ENCODE data around the gene PLCG2.

The PLCG2 gene

DNA sequence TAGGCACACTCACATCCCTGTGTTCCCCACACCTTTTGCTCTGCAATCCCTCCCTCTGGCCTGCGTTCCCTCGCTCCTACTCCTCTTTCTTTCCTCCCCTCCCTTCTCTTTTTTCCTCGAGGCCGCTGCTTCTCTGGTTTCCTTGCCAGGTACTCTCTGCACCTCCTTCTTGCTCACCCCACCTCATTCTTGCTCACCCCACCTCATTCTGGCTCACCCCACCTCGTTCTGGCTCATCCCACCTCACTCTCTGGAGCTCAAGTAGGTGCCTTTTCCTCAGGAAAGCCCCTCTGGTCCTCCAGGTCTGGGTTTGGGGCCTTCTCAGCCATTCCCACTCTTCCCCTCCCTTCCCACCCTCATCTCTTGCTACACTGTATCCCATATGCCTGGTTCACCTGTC, 103.5 kb downstream of the PLCG2 start:
- DNase-seq: no peak

DNA sequence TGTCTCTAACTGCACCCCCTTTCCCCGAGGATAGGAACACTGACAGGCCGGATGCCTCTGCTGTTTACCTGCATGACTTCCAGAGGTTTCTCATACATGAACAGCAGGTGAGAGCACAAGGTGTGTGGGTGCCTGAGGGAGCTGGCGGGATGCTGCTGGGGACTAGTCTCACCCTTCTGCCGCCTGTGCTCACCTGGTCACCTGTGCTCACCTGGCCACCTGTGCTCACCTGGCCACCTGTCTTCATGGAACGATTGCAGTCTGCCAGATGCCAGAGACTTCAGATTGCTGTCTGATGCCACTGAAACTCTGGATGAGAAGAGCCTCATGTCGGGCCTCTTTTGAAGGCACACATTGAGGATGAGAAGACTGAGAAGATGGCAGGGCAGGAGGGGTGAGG, 104.1 kb downstream of the PLCG2 start:
- DNase-seq: no peak

- no peak for DNase-seq
Observed at GRCh38 chr16:81885976-81886586, 107.0 kb downstream of the PLCG2 start.

- no peak for DNase-seq
Observed at GRCh38 chr16:81888520-81889394, 109.7 kb downstream of the PLCG2 start.

DNA sequence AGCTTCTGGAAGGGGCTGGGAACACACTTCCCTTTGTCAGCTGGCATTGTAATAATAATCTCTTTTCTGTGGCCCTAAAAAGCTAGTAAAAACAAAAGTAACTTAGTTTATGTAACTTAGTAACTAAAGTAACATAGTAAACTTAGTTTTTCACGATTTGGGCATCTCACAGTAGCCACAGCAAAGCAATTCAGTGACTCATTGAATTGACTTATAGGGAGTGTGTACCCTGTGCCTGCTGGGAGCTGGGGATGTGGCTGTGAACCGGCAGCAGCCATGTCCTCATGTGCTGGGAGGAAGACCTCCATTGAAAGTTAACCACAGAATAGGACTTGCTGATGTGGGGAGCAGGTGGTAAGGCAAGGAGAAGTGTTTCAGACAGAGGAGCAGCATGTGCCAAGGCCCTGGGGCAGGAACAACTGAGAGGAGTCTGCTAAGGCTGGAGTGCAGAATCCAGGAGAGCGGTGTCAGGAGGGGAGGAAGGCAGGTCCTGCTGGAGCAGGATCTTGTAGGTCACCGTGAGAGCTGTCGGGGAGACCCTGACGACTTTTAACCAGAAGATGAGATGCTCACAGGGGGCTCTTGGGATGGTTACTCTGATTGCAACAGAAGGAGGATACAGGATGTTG, 112.8 kb downstream of the PLCG2 start:
- no peak for DNase-seq

- no peak for DNase-seq
Observed at GRCh38 chr16:81894592-81894991, 115.5 kb downstream of the PLCG2 start.

- no peak for DNase-seq
Observed at GRCh38 chr16:81896902-81897301, 117.8 kb downstream of the PLCG2 start.

DNA sequence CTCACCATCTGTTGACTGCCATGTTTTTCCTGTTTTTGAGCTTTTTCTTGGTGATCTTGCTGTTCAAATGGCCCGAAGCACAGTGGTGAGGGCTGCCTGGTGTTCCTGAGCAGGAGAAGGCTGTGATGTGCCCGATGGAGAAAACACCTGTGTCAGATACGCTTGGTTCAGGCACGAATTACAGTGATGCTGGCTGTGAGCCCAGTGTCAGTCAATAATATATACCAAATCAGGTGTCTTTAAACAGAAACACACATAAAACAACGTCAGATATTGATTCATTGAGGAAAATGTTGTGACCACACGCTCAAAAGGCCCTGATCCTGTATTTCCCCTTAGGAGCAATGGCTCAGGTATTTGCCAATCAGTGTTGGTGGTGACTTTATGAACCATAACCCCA, 120.5 kb downstream of the PLCG2 start:
- DNase-seq: no peak

GRCh38 chr16:81900014-81900413, 120.9 kb downstream of the PLCG2 start:
- DNase-seq: no peak

GRCh38 chr16:81900456-81900855, 121.4 kb downstream of the PLCG2 start:
- no peak for DNase-seq

GRCh38 chr16:81901484-81901883, 122.4 kb downstream of the PLCG2 start:
- DNase-seq: no peak

DNA sequence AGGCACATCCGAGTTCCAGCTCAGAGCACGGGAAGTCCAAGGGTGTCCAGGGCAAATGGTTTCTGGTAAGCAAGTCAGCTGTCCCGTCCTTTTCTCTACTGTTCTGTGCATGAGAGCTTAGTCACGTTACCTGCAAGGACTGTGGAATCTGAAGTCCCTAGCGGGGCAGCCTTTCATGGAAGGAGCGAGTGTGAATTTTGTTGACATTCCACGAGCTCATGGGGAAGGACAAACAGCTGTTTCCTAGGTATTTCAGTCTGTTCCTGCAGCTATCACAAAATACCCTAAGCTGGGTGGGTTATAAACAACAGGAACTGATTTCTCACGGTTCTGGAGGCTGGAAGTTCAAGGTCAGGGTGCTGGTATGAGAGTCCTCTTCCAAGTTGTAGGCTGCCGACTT, 122.9 kb downstream of the PLCG2 start:
- no peak for DNase-seq

GRCh38 chr16:81904320-81904719, 125.2 kb downstream of the PLCG2 start:
- no peak for DNase-seq

- DNase-seq: no peak
Observed at GRCh38 chr16:81905277-81905676, 126.2 kb downstream of the PLCG2 start.

- DNase-seq: no peak
Observed at GRCh38 chr16:81907681-81908080, 128.6 kb downstream of the PLCG2 start.

DNA sequence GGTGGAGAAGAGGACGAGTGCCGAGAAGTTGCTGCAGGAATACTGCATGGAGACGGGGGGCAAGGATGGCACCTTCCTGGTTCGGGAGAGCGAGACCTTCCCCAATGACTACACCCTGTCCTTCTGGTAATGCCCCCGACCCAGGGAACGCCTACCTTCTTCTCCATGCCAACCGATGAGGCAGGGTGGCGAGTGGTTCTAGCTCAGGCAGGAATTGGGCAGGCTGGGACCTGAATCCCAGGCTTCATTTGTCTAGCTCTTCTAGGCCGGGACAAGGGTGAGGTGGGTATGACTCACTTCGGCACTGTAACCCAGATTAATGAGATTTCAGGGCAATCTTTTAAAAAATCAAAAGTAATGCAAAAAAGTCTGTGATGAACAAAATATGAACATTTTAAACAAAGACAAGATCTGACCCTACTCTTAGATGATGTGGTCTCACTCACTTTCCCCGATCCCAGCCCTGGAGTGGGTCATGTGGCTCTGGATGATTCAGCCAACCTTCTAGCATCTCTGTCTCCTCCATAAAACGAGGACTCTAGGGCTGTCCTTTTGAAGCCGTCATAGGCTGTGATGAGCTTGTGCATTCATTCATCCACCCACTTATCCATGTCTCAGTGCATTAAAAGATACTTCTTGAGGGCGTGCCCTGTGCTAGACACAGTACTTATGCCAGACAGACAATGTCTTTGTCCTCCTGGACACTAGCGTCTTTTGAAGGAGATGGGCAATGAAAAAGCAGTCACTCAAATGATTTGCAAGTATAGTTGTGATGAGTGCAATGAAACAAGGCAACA, 129.6 kb downstream of the PLCG2 start:
- no peak for DNase-seq

DNA sequence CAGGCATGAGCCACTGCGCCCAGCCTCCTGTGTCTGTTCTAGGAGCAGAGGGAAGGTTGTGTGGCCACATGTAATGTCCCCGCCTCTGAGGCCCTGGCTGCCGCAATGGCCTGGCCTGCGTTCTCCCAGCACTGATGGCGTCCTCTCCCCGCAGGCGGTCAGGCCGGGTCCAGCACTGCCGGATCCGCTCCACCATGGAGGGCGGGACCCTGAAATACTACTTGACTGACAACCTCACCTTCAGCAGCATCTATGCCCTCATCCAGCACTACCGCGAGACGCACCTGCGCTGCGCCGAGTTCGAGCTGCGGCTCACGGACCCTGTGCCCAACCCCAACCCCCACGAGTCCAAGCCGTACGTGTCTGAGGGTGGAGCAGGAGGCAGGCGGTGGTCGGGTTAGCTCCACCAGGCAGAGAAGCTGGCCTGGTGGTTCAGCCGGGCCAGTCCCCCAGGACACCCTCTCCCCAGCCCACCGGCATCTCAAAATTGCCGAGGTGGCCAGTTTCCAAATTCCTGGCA, 131.3 kb downstream of the PLCG2 start:
- no peak for DNase-seq

- DNase-seq: no peak
Observed at GRCh38 chr16:81912395-81912794, 133.3 kb downstream of the PLCG2 start.

DNA sequence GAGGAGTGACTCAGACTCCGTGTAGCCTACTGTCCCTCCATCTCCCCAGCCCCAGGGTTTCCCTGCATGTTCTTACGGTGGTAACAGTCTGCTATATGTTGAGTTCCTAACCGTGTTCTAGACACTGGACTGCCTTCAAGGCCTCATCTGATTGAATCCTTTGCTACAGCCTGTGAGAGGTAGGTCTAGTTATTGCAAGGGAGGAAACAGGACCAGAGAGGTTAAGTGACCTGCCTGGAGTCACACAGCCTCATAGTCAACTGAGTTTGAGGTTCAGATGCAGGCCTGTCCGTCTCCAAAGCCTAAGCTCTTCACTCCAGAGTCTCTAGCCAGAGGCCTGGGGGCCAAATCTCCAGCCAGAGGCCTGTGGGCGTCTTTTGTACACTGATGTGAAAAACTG, 134.1 kb downstream of the PLCG2 start:
- no peak for DNase-seq

DNA sequence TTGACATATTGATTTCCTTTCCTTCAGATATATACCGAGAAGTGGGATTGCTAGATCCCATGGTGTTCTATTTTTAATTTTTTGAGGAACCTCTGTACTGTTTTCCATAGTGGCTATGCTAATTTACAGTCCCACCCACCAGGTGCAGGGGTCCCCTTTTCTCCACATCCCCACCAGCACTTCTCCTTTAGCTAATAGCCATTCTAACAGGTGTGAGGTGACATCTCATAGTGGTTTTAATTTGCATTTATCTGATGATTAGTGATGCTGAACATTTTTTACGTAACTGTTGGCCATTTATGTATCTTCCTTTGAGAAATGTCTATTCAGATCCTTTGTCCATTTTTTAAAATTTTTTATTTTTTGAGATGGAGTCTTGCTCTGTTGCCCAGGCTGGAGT, 138.3 kb downstream of the PLCG2 start:
- DNase-seq: no peak

DNA sequence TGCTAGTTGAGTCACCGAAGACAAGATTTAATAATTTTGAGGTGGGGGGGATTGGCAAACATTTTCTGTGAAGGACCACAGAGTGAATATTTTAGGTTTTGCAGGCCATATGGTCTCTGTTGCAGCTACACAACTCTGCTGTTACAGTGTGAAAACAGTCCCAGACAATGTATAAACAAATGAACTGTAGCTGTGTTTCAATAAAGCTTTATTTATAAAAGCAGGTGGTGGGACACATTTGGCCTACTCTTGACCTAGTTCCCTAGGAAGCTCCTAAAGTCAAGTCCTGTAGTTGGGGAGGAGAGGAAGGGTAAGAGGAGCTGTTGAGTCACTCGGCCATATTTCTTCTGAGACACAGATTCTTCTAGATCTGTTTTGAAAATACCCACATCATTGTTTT, 139.8 kb downstream of the PLCG2 start:
- no peak for DNase-seq

GRCh38 chr16:81920498-81920897, 141.4 kb downstream of the PLCG2 start:
- no peak for DNase-seq
